ENCODE results near the gene LRP1B.

LRP1B gene

DNA sequence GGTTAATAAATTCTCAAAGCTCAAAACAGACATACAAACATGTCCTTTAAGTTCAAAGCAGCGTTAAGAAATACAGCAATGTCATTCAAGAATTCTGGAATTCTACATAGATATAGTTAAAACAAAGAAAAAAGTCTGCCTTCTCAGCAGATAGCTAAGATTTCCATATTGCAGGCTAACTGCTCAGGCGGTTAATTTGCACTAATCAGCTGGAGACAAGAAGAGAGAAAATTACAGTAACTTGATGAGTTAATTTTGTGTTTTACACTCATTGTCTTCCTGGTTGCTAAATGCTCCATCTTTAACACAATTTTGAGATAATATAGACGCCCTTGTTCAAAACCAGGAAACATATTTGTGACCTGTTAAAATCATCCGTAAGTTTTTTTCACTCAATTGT lies 1012.0 kb downstream of the LRP1B start:
- Mint-ChIP-seq H3K36me3 (ENCODE audit: low read depth) (no peaks in the 10 kb centered on the region), H3K9me3 (no peaks in the 10 kb centered on the region)

GRCh38 chr2:141113301-141113700 lies 1017.5 kb downstream of the LRP1B start:
- no peaks in the 10 kb centered on the region for H3K27me3 Mint-ChIP-seq (ENCODE audit: low read depth)
- no peak overlapping the region for H3K27ac Mint-ChIP-seq
- H3K36me3 Mint-ChIP-seq (ENCODE audit: low read depth): no peaks in the 10 kb centered on the region
- no peaks in the 10 kb centered on the region for H3K4me1 Mint-ChIP-seq
- H3K9me3 Mint-ChIP-seq: no peaks in the 10 kb centered on the region
- no peak overlapping the region for H3K4me3 Mint-ChIP-seq
- TF ChIP-seq, protein P1, sequence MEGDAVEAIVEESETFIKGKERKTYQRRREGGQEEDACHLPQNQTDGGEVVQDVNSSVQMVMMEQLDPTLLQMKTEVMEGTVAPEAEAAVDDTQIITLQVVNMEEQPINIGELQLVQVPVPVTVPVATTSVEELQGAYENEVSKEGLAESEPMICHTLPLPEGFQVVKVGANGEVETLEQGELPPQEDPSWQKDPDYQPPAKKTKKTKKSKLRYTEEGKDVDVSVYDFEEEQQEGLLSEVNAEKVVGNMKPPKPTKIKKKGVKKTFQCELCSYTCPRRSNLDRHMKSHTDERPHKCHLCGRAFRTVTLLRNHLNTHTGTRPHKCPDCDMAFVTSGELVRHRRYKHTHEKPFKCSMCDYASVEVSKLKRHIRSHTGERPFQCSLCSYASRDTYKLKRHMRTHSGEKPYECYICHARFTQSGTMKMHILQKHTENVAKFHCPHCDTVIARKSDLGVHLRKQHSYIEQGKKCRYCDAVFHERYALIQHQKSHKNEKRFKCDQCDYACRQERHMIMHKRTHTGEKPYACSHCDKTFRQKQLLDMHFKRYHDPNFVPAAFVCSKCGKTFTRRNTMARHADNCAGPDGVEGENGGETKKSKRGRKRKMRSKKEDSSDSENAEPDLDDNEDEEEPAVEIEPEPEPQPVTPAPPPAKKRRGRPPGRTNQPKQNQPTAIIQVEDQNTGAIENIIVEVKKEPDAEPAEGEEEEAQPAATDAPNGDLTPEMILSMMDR (IDR thresholded peaks at IDR 0.05; ENCODE audit: unreplicated experiment in 3 of 3): no peak

More for the DNA sequence above, 1012.0 kb downstream of the LRP1B start:
- Mint-ChIP-seq H3K27ac (no peak overlapping the region), H3K4me3 (no peak overlapping the region), H3K27me3 (ENCODE audit: low read depth) (no peaks in the 10 kb centered on the region), H3K4me1 (no peaks in the 10 kb centered on the region)
- TF ChIP-seq, protein P1 (IDR thresholded peaks at IDR 0.05; ENCODE audit: unreplicated experiment in 3 of 3): no peak

GRCh38 chr2:141109633-141110032 lies 1021.2 kb downstream of the LRP1B start:
- Mint-ChIP-seq H3K4me3 (no peak overlapping the region), H3K4me1 (no peaks in the 10 kb centered on the region), H3K27me3 (ENCODE audit: low read depth) (no peaks in the 10 kb centered on the region), H3K27ac (no peak overlapping the region), H3K36me3 (ENCODE audit: low read depth) (no peaks in the 10 kb centered on the region), H3K9me3 (no peaks in the 10 kb centered on the region)
- TF ChIP-seq, protein P1 (IDR thresholded peaks at IDR 0.05; ENCODE audit: unreplicated experiment in 3 of 3): peak in 2 of 3 experiments; percentile 12 to 21

DNA sequence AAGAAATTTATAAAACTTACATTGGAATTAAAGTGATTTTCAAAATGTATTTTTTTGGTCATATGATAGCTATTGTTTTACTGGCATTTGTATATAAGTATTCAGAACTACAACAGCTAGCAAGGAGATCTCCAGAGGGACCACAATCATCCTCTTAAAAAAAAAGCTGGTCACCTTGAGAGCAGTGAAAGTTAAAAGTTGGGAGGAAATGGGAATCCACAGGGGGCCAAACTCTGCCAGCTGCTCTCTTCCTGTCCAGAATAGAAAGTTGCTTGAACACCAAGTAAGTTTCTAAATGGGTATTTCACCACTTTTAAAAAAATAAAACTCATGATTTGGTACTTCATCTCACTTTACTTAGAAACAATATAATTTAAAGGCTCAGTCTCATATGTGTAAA lies 1025.1 kb downstream of the LRP1B start:
- Mint-ChIP-seq H3K36me3 (ENCODE audit: low read depth) (no peaks in the 10 kb centered on the region), H3K27me3 (ENCODE audit: low read depth) (no peaks in the 10 kb centered on the region), H3K9me3 (no peaks in the 10 kb centered on the region), H3K27ac (no peak overlapping the region), H3K4me3 (no peak overlapping the region), H3K4me1 (no peaks in the 10 kb centered on the region)
- TF ChIP-seq, protein P1 (IDR thresholded peaks at IDR 0.05; ENCODE audit: unreplicated experiment in 3 of 3): no peak

- Mint-ChIP-seq H3K4me1 (no peaks in the 10 kb centered on the region), H3K36me3 (ENCODE audit: low read depth) (no peaks in the 10 kb centered on the region), H3K27me3 (ENCODE audit: low read depth) (no peaks in the 10 kb centered on the region), H3K27ac (no peak overlapping the region), H3K4me3 (no peak overlapping the region), H3K9me3 (no peaks in the 10 kb centered on the region)
- TF ChIP-seq, protein P1 (IDR thresholded peaks at IDR 0.05; ENCODE audit: unreplicated experiment in 3 of 3): no peak
Observed at GRCh38 chr2:141103216-141103615, 1027.6 kb downstream of the LRP1B start.

DNA sequence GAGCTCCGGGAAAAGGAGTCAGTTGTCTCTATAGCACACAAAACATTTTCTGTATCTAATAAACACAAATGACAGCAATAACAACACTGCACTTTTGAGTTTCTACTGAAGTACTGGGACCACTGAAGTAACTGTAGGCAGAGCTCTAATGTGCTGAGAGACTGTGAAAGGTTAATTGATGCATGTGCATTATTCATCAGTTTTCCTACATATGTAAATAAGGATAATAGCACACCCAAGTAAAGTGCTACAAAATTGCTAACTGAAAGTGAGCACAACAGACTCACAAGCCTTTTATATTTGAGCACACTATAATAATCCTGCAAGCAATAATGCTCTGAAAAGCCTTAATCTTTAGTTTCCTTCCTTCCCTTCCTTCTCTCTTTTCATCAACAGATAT lies 1051.6 kb downstream of the LRP1B start:
- Mint-ChIP-seq H3K36me3 (ENCODE audit: low read depth) (no peaks in the 10 kb centered on the region), H3K4me3 (no peak overlapping the region), H3K4me1 (no peaks in the 10 kb centered on the region), H3K27me3 (ENCODE audit: low read depth) (no peaks in the 10 kb centered on the region), H3K27ac (no peak overlapping the region), H3K9me3 (no peaks in the 10 kb centered on the region)
- TF ChIP-seq, protein P1 (IDR thresholded peaks at IDR 0.05; ENCODE audit: unreplicated experiment in 3 of 3): no peak

All from nephron (organoid).